ENCODE measurements around the gene RARRES2. TPM values are rescaled to one million over a fixed set of nuclear protein-coding genes. Genes with fewer than 3 reads are reported as not detected.

RARRES2 gene
- total RNA-seq (2022) (not detected in 2 replicates), Bru-seq, nascent RNA (not detected), BruChase-seq, experiment 1, labeled RNA remaining after a 6-hour chase (not detected), BruChase-seq, experiment 2, labeled RNA remaining after a 2-hour chase (not detected)
- long read RNA-seq, result 0 reads

GRCh38 chr7:150341263-150342120, at the start of gene RARRES2:
TSS of gene RARRES2 (minus strand) at chr7:150341629. CDS start at chr7:150340609, 1,020 bp downstream.
- H3K27ac Mint-ChIP-seq (ENCODE audit: low read depth, unreplicated experiment), result no peak within 1 kb of the TSS
- ChIA-PET CTCF (no interaction called here), POLR2A (no interaction called here)
- peaks cover 5% of the 10 kb centered on the region for H3K36me3 Mint-ChIP-seq (ENCODE audit: insufficient read depth, unreplicated experiment)
- intact Hi-C loops (cut with micrococcal nuclease), result no loop called here
- H3K27me3 Mint-ChIP-seq (ENCODE audit: insufficient read depth, unreplicated experiment), result peaks cover 10% of the 10 kb centered on the region
- H3K9me3 Mint-ChIP-seq (ENCODE audit: unreplicated experiment), result peaks cover 11% of the 10 kb centered on the region
- no peak for TF ChIP-seq CTCF (IDR thresholded peaks at IDR 0.05; ENCODE audit: unreplicated experiment)
- no peaks in the 10 kb centered on the region for H3K4me1 Mint-ChIP-seq (ENCODE audit: insufficient read depth, unreplicated experiment)
- no TSS peak for BruUV-seq (replicated peaks)
- DNase-seq (ENCODE audit: unreplicated experiment), result no peak
- H3K4me3 Mint-ChIP-seq (ENCODE audit: unreplicated experiment), result no peak within 1 kb of the TSS

- no peaks in the 10 kb centered on the region for H3K36me3 Mint-ChIP-seq (ENCODE audit: insufficient read depth, unreplicated experiment)
- intact Hi-C loops (cut with micrococcal nuclease), result no loop called here
- H3K27me3 Mint-ChIP-seq (ENCODE audit: insufficient read depth, unreplicated experiment), result no peaks in the 10 kb centered on the region
- ChIA-PET CTCF (no interaction called here), POLR2A (no interaction called here)
- BruUV-seq (replicated peaks), result no TSS peak
- no peaks in the 10 kb centered on the region for H3K4me1 Mint-ChIP-seq (ENCODE audit: insufficient read depth, unreplicated experiment)
- H3K4me3 Mint-ChIP-seq (ENCODE audit: unreplicated experiment), result no peak overlapping the region
- H3K27ac Mint-ChIP-seq (ENCODE audit: low read depth, unreplicated experiment), result no peak overlapping the region
- H3K9me3 Mint-ChIP-seq (ENCODE audit: unreplicated experiment), result no peaks in the 10 kb centered on the region
- peak; percentile 24 for DNase-seq (ENCODE audit: unreplicated experiment)
- TF ChIP-seq CTCF (IDR thresholded peaks at IDR 0.05; ENCODE audit: unreplicated experiment), result no peak
These were observed 48.8 kb upstream of the RARRES2 start for GRCh38 chr7:150390205-150390604.

- Mint-ChIP-seq H3K4me1 (ENCODE audit: insufficient read depth, unreplicated experiment) (no peaks in the 10 kb centered on the region), H3K27ac (ENCODE audit: low read depth, unreplicated experiment) (no peak overlapping the region), H3K9me3 (ENCODE audit: unreplicated experiment) (no peaks in the 10 kb centered on the region), H3K36me3 (ENCODE audit: insufficient read depth, unreplicated experiment) (no peaks in the 10 kb centered on the region), H3K27me3 (ENCODE audit: insufficient read depth, unreplicated experiment) (no peaks in the 10 kb centered on the region), H3K4me3 (ENCODE audit: unreplicated experiment) (no peak overlapping the region)
- no peak for DNase-seq (ENCODE audit: unreplicated experiment)
- CTCF ChIA-PET, result interaction anchor here (0.6 kb wide), 1 partner anchor 389 kb away, joined by 3 read pairs; no protein-coding TSS in a partner anchor
- intact Hi-C loops (cut with micrococcal nuclease), result no loop called here
- BruUV-seq (replicated peaks), result no TSS peak
- TF ChIP-seq CTCF (IDR thresholded peaks at IDR 0.05; ENCODE audit: unreplicated experiment), result no peak
- POLR2A ChIA-PET, result interaction anchor here (0.6 kb wide), 1 partner anchor 40 kb away, joined by 5 read pairs; no protein-coding TSS in a partner anchor
These were observed 48.0 kb upstream of the RARRES2 start for GRCh38 chr7:150389532-150389816.

GRCh38 chr7:150388709-150389531, 47.5 kb upstream of the RARRES2 start:
- CTCF ChIA-PET, result interaction anchor here (0.6 to 0.9 kb wide), 2 partner anchors 32 to 390 kb away, joined by 3 read pairs; no protein-coding TSS in a partner anchor
- H3K36me3 Mint-ChIP-seq (ENCODE audit: insufficient read depth, unreplicated experiment), result no peaks in the 10 kb centered on the region

More at GRCh38 chr7:150388709-150389531, 47.5 kb upstream of the RARRES2 start:
- H3K27me3 Mint-ChIP-seq (ENCODE audit: insufficient read depth, unreplicated experiment), result no peaks in the 10 kb centered on the region
- no peak overlapping the region for H3K27ac Mint-ChIP-seq (ENCODE audit: low read depth, unreplicated experiment)
- BruUV-seq (replicated peaks), result no TSS peak
- no peak overlapping the region for H3K4me3 Mint-ChIP-seq (ENCODE audit: unreplicated experiment)
- H3K9me3 Mint-ChIP-seq (ENCODE audit: unreplicated experiment), result no peaks in the 10 kb centered on the region
- POLR2A ChIA-PET, result interaction anchor here (0.6 kb wide), 1 partner anchor 40 kb away, joined by 5 read pairs; no protein-coding TSS in a partner anchor
- TF ChIP-seq CTCF (IDR thresholded peaks at IDR 0.05; ENCODE audit: unreplicated experiment), result no peak
- no peaks in the 10 kb centered on the region for H3K4me1 Mint-ChIP-seq (ENCODE audit: insufficient read depth, unreplicated experiment)
- DNase-seq (ENCODE audit: unreplicated experiment), result no peak
- intact Hi-C loops (cut with micrococcal nuclease), result no loop called here
